Stimulated activated CD4-positive, alpha-beta T cell treated with anti-CD3 and anti-CD28 coated beads, Interleukin-1b, Interleukin-23, amount 100 ng/mL, for 48 hours (primary cell): ENCODE measurements around the gene CLK4.
A peak's percentile ranks its signal among the peaks of the same experiment; 100 is the strongest.

Experiments
- DNase-seq: peaks from one replicate; pipeline ENCODE4 v3.0.0-alpha.2; 2020

The CLK4 gene

GRCh38 chr5:178585421-178585820 is 41.4 kb downstream of the CLK4 start:
- peak; percentile 41 for DNase-seq

DNA sequence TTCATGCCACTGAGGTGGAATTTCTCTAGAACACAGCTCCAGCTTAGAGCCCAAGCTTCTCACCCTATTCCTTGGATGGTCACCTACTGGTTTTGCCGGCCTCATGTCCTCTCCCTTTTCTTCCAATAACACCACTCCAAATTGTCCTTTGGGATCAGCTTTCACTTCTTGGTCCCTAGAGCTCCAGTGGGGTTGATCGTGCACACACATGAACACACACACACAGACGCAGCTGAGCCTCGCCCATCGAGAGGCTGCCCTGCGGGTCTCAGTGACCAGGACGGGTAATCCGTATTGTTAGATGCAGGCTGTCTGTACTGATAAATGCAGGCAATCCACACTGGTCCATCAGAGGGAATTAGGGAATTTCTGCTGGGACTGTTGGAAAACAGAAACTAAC is 43.6 kb downstream of the CLK4 start:
- DNase-seq = no peak

DNA sequence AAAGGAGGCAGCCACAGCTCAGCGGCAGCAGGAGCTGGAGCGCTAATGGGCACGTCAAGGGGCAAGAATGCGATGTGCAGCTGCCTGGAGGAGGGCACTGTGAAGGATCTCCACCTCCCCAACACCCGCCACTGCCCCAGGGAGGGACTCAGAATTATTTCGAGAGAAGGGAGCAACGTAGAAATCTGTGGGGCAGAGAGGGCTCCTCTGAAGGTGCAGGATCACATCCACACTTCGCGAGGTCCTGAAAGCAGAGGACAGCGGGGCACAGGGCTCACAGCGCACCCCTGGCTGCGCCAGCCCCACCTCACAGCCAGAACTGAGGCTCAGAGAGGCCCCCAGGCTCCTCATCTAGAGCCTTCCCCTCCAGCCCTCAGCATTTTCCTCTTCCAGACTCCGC is 44.6 kb downstream of the CLK4 start:
- no peak for DNase-seq

GRCh38 chr5:178581621-178582020 is 45.2 kb downstream of the CLK4 start:
- DNase-seq = no peak

DNA sequence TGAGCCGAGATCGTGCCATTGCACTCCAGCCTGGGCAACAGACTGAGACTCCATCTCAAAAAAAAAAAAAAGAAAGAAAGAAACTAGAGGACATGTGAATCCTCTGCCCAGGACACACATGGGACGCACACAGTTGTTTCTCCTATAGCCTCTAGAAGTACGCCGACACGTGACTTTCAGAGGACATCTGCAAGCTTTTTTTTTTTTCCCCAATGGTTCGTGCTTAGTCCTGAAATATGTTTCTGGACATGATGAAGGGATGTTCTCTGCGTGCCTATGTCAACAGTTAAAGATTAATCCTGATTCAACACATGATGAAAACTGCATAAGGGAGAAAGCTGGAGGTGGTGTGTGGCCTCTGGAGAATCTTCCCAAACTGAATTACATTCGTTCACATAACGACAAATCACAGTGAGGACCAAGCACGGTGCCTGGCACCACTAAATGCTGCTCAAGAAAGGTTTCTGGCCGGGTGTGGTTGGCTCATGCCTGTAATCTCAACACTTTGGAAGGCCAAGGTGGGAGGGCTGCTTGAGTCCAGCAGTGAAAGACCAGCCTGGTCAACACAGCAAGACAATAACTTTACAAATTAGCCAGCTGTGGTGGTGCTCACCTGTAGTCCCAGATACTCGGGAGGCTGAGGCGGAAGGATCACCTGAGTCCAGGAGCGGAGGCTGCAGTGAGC is 46.4 kb downstream of the CLK4 start:
- no peak for DNase-seq

DNA sequence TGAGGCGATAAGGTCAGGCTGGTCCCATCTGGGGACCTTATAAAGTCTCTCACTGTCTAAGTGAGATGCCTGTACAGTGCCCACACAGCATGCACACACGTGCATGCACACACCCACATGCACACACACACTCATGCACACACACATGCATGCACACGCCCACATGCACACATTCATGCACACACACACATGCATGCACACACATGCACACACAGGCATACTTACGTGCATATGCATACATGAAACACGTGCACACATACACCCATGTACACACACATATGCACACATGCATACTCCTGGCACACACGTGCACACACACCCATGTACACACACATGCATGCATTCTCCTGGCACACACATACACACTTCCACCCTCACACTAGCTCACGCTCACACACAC is 48.9 kb downstream of the CLK4 start:
- no peak for DNase-seq

DNA sequence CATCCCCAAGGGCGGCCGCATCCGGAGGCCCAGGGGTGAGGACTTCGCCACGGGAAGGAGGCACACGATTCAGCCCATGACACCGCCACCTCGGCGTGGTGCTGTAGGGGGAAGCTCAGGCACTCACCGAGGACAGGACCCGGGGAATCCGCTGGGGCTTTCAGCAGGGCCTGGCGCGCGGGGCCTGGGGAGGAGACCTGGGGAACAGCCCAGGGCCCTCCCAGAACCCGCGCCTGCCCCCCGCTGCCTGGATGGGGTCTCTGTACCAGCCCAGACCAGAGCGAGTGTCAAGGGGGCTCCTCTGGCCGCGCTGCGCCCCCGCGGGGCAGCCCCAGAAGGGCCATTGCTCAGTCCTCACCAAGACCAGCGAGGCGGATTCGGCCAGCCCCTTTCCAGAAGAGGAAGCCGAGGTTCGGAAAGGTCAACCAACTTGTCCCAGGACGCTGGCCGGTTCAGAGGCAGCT is 49.4 kb downstream of the CLK4 start:
- DNase-seq = no peak

DNA sequence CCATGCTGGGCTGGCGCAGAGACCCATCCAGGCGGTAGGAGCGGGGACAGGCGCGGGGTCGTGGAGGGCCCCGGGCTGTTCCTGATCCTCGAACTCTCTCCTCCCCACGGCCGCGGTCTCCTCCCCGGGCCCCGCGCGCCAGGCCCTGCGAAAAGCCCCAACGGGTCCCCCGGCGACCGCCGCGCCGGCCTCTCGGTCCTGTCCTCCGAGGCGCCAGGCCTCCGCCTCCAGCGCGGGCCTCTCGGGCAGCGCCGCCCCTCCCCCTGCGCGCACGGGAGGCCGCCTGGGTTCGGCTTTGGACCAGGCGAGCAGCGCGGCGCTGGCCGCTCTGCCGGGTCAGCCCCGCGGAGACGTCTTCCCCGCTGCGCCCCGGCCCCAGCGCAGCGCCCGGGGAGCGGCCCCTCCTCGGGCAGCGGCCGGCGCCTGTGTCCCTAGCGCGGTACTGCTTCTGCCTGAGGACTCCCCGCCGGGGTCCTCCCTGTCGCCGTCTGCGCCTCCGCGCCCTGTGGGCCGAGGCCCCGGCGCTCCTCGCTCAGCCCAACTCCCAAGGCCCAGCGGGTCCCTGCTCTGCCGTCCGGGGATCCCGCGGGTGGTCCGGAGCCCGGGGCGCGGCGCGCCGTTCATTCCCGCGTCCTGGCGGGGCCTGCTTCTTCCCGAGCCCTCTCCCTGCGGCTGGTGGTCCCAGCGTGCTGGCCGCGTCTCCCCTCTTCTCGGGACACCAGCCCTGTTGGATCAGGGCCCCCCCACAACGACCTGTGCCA is 50.1 kb downstream of the CLK4 start:
- DNase-seq = no peak

DNA sequence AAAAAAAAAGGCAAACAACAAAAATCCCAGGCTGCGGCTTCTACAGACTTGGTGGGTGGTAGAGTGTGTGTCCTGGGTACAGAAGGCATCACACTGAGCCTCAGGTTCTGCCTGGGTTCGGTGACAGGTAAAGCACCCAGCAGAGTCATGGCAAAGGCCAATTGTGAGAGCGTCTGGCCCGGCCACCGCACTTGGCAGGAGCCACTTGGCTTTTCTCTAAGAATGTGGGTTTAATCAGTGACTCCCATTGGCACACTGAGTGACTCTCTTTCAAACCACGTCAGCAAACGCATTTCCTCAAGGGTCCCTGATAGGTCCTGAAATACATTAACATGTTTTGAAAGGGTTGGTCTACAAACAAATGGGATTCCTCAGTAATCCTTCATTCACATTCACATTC is 53.6 kb downstream of the CLK4 start:
- DNase-seq = no peak

DNA sequence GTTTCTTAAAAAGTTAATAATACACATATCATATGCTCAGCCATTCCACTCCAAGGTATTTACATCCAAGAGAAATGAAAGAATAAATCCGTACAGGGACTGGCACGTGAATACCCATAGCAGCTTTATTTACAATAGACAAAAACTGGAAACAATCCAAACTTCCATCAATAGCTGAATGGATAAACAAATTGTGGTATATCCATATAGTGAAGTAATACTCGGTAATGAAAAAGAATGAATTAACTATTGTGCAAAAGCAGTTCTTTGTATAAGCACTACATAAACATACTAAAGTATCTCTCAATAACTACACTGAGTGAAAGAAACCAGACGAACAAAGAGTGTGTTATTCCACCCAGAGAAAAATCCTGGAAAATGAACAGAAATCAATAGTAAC is 54.2 kb downstream of the CLK4 start:
- no peak for DNase-seq

DNA sequence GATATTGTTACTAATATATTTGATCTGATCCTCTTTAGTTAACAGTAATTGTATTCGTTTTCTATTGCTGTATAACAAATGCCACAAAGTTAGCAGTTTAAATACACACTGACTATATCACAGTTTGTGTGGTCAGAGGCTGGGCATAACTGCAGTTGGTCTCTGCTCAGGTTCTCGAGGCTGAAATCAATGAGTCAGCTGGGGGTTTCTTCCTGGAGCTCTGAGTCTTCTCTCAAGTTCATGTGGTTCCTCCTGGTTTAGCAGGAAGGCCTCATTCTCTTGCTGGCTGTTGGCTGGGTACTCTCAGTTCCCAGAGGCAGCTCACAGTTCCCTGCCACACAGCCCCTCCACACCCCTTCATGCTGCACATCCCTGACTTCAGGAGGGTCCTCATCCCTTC is 57.4 kb downstream of the CLK4 start:
- no peak for DNase-seq

DNA sequence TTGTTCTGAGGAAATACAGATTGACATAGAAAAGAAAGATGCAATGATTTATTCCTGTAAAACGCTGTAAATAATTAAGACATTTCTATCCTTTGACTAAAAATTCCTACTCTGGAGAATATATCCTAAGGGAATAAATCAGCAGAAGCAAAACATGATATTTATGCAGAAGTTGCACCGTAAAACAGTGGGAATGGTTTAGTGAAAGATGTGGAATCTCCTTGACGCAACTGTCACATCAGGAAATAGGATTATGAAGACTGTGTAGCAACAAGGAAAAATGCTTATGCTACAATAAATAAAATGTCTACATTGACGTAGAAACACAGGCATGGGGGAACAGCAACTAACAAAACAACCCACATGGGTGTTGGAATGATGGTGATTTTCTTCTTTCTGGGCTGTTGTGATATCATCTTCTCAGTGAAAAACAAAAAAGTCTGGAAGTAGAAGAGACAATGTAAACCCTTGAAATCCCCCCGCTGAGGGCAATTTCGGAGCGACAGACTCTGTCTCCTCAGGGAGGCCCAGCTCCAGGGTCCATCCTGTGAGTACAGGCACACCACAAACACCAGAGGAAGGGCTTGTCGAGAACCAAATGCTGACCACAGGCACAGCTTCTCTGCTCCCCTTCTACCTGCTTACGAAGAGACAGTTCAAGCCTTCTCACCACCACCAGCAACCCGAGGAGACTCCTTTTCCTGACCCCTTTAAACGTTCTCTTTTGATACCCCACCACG is 61.9 kb downstream of the CLK4 start:
- DNase-seq = no peak

DNA sequence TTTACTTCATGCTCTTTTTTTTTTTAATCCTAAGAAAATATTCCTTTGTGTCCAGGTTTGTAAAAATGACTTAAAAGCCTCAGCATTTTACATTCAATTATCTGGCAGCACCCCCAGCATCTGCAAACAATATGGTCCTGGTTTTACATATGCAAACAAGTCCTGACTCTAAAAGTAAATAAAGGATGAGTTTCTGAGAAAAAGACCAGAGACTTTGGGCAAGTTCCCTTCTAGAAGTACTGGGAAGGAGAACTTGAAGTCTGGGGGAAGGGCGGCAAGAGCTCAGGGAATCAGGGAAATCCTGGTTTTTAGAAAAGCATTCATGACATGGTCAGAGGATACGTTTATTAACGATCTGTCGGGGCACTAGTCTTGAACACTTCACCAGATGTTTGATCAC is 62.5 kb downstream of the CLK4 start:
- DNase-seq = no peak

GRCh38 chr5:178563621-178564020 is 63.2 kb downstream of the CLK4 start:
- DNase-seq = no peak

DNA sequence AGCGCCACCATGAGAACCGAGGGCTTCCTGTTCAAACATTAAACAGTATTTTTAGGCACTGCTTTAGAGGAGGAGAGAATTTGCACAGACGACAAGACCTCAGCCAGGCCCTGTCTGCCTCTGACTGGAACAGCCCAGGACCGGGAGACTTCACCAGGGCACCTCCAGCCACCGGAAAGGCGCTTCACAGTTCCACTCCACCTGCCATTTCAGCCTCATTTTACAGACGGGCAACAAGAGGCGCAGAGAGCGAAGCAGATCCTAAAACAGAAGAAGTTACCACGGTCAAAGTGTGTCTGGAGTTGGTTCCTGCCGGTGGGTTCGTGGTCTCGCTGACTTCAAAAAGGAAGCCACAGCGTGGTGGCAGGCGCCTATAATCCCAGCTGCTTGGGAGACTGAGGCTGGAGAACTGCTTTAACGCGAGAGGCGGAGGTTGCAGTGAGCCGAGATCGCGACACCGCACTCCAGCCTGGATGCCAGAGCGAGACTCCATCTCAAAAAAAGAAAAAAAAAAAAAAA is 65.0 kb downstream of the CLK4 start:
- DNase-seq = no peak

GRCh38 chr5:178560911-178561310 is 65.9 kb downstream of the CLK4 start:
- DNase-seq = no peak

- DNase-seq = no peak
Observed at GRCh38 chr5:178557416-178557815, 69.4 kb downstream of the CLK4 start.

DNA sequence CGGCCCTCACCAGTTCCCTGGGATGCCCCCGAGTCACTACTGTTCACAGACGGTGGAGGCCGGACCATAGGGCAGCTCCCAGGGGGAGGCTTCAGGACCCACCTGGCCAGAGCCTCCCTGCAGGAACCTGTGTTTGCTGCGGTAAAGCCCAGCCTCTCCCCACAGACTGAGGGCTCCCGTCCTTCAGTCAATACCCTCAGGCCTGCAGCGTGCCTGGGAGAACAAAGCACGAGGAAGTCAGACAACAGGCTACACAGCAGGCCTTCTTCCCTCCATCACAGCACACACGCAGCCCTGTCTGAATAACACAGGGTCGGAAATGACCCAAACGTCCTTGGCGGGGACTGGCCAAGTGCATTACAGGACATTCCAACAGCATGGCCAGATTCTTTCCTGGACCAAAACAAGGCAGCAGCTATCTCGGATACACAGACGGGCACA is 71.1 kb downstream of the CLK4 start:
- no peak for DNase-seq

GRCh38 chr5:178555005-178555404 is 71.8 kb downstream of the CLK4 start:
- DNase-seq = no peak

GRCh38 chr5:178554311-178554710 is 72.5 kb downstream of the CLK4 start:
- no peak for DNase-seq

- DNase-seq = no peak
Observed at GRCh38 chr5:178553517-178553916, 73.3 kb downstream of the CLK4 start.
